ENCODE results near the gene FGF14. TPM values are rescaled to one million over a fixed set of nuclear protein-coding genes. Genes with fewer than 3 reads are reported as not detected.
"Not testable (repeated sequence)": the region's sequence is repeated elsewhere in the genome, so short reads cannot be mapped to it uniquely, and the experiment has no call there.

FGF14 gene
- total and polyA plus RNA-seq, 2 donors (not counting 3 experiments of a cell fraction or from before 2014, with no cell fraction given): not detected

GRCh38 chr13:102138635-102139190, 263.1 kb downstream of the FGF14 start:
- POLR2A ChIA-PET: no interaction called here
- no peak overlapping the region for H3K4me3 ChIP-seq (replicated peaks in 1 of 3; ENCODE audit: insufficient read depth in 1 of 3, low read depth in 1 of 3, low read length in 3 of 3)
- no TSS peak for BruUV-seq (replicated peaks)
- intact Hi-C loops (cut with micrococcal nuclease) (no loop called here), dilution Hi-C loops (cut with MboI; ENCODE audit: extremely low pct_ligation_motif_present, low sequenced_read_pairs) (no loop called here)
- no peak overlapping the region for H3K4me2 ChIP-seq (ENCODE audit: insufficient read depth, low read length)
- peaks cover 0 to 2% of the 10 kb centered on the region in 2 experiments for H3K27me3 ChIP-seq (ENCODE audit: control insufficient read depth in 2 of 2, insufficient read depth in 2 of 2, low read length in 2 of 2)
- H3K9me1 ChIP-seq (replicated peaks; ENCODE audit: control insufficient read depth, extremely low read depth, insufficient read depth, low read length): no peaks in the 10 kb centered on the region
- no peaks in the 10 kb centered on the region for H3K4me1 ChIP-seq (ENCODE audit: control insufficient read depth, extremely low read depth, insufficient read depth, low read length)
- DNase-seq (ENCODE audit: low read depth, low spot score) (no peak), FAIRE-seq (no peak)
- no peak for TF ChIP-seq JUN (IDR thresholded peaks at IDR 0.05; ENCODE audit: borderline replicate concordance, insufficient read depth, insufficient read length, low read depth)
- no peak for TF ChIP-seq GATA2 (IDR thresholded peaks at IDR 0.05; ENCODE audit: insufficient read depth, insufficient read length, low read depth, low read length)
- TF ChIP-seq, protein P1, sequence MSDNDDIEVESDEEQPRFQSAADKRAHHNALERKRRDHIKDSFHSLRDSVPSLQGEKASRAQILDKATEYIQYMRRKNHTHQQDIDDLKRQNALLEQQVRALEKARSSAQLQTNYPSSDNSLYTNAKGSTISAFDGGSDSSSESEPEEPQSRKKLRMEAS (IDR thresholded peaks at IDR 0.05; ENCODE audit: insufficient read depth, insufficient read length): no peak
- TF ChIP-seq FOS (IDR thresholded peaks at IDR 0.05; ENCODE audit: borderline replicate concordance, insufficient read depth, low read length): no peak
- TF ChIP-seq POLR2AphosphoS5 (IDR thresholded peaks at IDR 0.05; ENCODE audit: insufficient read depth, low read depth, low read length): no peak
- no peak for TF ChIP-seq POLR2A (IDR thresholded peaks at IDR 0.05; ENCODE audit: low read depth, low read length)
- no peaks in the 10 kb centered on the region for H3K9me3 ChIP-seq (replicated peaks; ENCODE audit: control insufficient read depth, insufficient read depth, low read length)
- no peak overlapping the region for H3K9ac ChIP-seq (replicated peaks; ENCODE audit: extremely low read depth, insufficient read depth, low read length)
- H3K27ac ChIP-seq (ENCODE audit: insufficient read depth, low read depth, low read length): no peak overlapping the region
- H3K36me3 ChIP-seq (ENCODE audit: control insufficient read depth in 2 of 2, extremely low read depth in 1 of 2, insufficient read depth in 2 of 2, low read length in 2 of 2): no peaks in the 10 kb centered on the region
- CTCF ChIA-PET: interaction anchor here (1.0 to 7.0 kb wide), 4 partner anchors 345 to 994 kb away, joined by 3 to 264 read pairs (median 18); no protein-coding TSS in a partner anchor
- H2AFZ ChIP-seq (ENCODE audit: low read depth, low read length): no peak overlapping the region
- no peaks in the 10 kb centered on the region for H3K79me2 ChIP-seq (ENCODE audit: control insufficient read depth, insufficient read depth, low read length)
- H4K20me1 ChIP-seq (replicated peaks; ENCODE audit: control insufficient read depth, extremely low read depth, insufficient read depth, low read length): no peaks in the 10 kb centered on the region

DNA sequence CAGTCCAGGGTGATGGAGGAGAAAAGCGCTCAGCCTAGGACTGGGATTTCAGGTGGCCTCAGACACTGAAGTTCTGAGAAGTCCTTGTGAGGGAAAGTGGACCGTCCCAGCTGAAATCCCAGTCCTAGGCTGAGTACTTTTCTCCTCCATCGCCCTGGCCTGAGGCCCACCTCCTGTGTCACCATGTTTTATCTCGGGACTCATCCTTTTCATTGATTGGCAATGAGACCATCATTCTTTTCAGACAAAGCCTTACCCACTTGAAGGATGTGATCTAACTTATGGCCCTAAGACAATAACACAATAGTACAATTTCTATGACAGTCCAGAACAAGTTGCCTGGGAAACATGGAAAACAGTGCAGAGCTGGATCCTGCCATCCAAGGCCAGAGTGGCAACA, 263.9 kb downstream of the FGF14 start:
- H3K27ac ChIP-seq (ENCODE audit: insufficient read depth, low read depth, low read length); H4K20me1 ChIP-seq (replicated peaks; ENCODE audit: control insufficient read depth, extremely low read depth, insufficient read depth, low read length); H2AFZ ChIP-seq (ENCODE audit: low read depth, low read length); FAIRE-seq; H3K27me3 ChIP-seq (ENCODE audit: control insufficient read depth in 2 of 2, insufficient read depth in 2 of 2, low read length in 2 of 2); H3K9me1 ChIP-seq (replicated peaks; ENCODE audit: control insufficient read depth, extremely low read depth, insufficient read depth, low read length); DNase-seq (ENCODE audit: low read depth, low spot score); dilution Hi-C loops (cut with MboI; ENCODE audit: extremely low pct_ligation_motif_present, low sequenced_read_pairs); POLR2A ChIA-PET; H3K9ac ChIP-seq (replicated peaks; ENCODE audit: extremely low read depth, insufficient read depth, low read length); intact Hi-C loops (cut with micrococcal nuclease); BruUV-seq (replicated peaks); H3K9me3 ChIP-seq (replicated peaks; ENCODE audit: control insufficient read depth, insufficient read depth, low read length); H3K4me2 ChIP-seq (ENCODE audit: insufficient read depth, low read length); H3K4me3 ChIP-seq (replicated peaks in 1 of 3; ENCODE audit: insufficient read depth in 1 of 3, low read depth in 1 of 3, low read length in 3 of 3); H3K79me2 ChIP-seq (ENCODE audit: control insufficient read depth, insufficient read depth, low read length); H3K36me3 ChIP-seq (ENCODE audit: control insufficient read depth in 2 of 2, extremely low read depth in 1 of 2, insufficient read depth in 2 of 2, low read length in 2 of 2); H3K4me1 ChIP-seq (ENCODE audit: control insufficient read depth, extremely low read depth, insufficient read depth, low read length): not testable (repeated sequence)
- CTCF ChIA-PET: interaction anchor here (1.4 to 7.0 kb wide), 3 partner anchors 346 to 993 kb away, joined by 4 to 264 read pairs (median 31); no protein-coding TSS in a partner anchor
